GM19035 (cell line): ENCODE data around the gene DCC.

Experiments
- ATAC-seq: cut with Tn5 transposase; IDR thresholded peaks from one replicate; pipeline ENCODE4 v1.9.1; 2021; ENCODE audit not compliant: unreplicated experiment

Gene DCC

GRCh38 chr18:52499016-52499415, 159.0 kb downstream of the DCC start:
- no peak for ATAC-seq

GRCh38 chr18:52499644-52500043, 159.6 kb downstream of the DCC start:
- no peak for ATAC-seq

GRCh38 chr18:52504589-52504988, 164.6 kb downstream of the DCC start:
- ATAC-seq, result no peak

GRCh38 chr18:52510139-52510538, 170.1 kb downstream of the DCC start:
- ATAC-seq, result no peak

GRCh38 chr18:52518086-52518485, 178.1 kb downstream of the DCC start:
- no peak for ATAC-seq

GRCh38 chr18:52519021-52519420, 179.0 kb downstream of the DCC start:
- ATAC-seq, result no peak

GRCh38 chr18:52523566-52523965, 183.6 kb downstream of the DCC start:
- no peak for ATAC-seq

- no peak for ATAC-seq
Measured at GRCh38 chr18:52531836-52532235, 191.8 kb downstream of the DCC start.

- no peak for ATAC-seq
Measured at GRCh38 chr18:52536039-52536438, 196.0 kb downstream of the DCC start.

GRCh38 chr18:52537261-52537660, 197.3 kb downstream of the DCC start:
- no peak for ATAC-seq

GRCh38 chr18:52541056-52541455, 201.1 kb downstream of the DCC start:
- no peak for ATAC-seq

- no peak for ATAC-seq
Measured at GRCh38 chr18:52544086-52544485, 204.1 kb downstream of the DCC start.

- no peak for ATAC-seq
Measured at GRCh38 chr18:52546686-52547346, 206.8 kb downstream of the DCC start.

GRCh38 chr18:52553441-52553840, 213.4 kb downstream of the DCC start:
- ATAC-seq, result no peak

- no peak for ATAC-seq
Measured at GRCh38 chr18:52554180-52554579, 214.2 kb downstream of the DCC start.

- no peak for ATAC-seq
Measured at GRCh38 chr18:52567360-52567759, 227.4 kb downstream of the DCC start.

GRCh38 chr18:52569492-52569891, 229.5 kb downstream of the DCC start:
- ATAC-seq, result no peak

- no peak for ATAC-seq
Measured at GRCh38 chr18:52570975-52571374, 231.0 kb downstream of the DCC start.

GRCh38 chr18:52572036-52573000, 232.3 kb downstream of the DCC start:
- ATAC-seq, result no peak

GRCh38 chr18:52577795-52578194, 237.8 kb downstream of the DCC start:
- ATAC-seq, result no peak

GRCh38 chr18:52582061-52582460, 242.1 kb downstream of the DCC start:
- ATAC-seq, result no peak

GRCh38 chr18:52582516-52582915, 242.5 kb downstream of the DCC start:
- no peak for ATAC-seq
